ENCODE data around the gene BICDL1. TPM values are rescaled to one million over a fixed set of nuclear protein-coding genes. Genes with fewer than 3 reads are reported as not detected.
A peak's percentile ranks its signal among the peaks of the same experiment; 100 is the strongest.

BICDL1 gene
- polyA plus RNA-seq, 1 donor from 2014 or later = 1.1 TPM

DNA sequence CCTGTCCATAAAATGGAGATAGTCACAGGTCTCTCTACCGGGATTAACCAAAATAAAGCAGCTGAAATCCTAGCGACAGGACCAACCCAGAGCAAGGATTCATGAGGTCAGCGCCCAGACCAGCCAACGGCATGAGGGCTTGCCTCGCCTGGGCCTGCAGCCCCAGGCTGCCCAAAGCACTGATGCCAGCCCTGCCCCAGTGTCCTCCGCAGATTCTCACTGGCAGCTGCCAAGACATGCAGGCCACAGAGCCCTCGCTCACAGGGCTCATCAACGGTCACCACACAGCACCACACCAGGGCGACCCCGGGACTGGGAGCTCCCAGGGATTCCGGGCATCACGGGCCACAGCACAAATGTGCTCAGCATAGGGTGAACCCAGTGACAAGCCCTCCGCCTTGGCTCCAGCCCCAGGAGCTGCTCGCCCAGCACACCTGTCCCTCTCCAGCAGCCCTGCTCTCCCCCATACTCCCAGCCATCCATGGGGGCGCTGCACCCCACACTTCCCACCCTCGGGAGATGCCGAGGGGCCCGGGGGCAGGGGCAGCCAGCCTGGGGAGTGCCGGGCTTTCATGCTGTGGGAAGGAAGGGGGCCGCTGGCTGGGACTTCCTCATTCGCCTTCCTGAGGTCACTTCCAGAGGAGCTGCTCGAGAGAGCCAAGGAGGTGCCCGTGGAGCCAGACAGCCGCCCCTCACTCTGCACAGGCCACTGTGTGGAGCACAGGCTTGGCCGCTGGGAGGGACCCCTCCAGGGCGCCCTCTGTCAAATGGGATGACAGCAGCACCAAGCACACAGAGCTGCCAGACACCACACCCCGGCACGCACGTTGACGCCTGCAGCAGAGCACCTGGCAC, 113.4 kb downstream of the BICDL1 start:
- H3K27ac Mint-ChIP-seq = no peak overlapping the region
- H3K36me3 Mint-ChIP-seq = peaks cover 5% of the 10 kb centered on the region
- no peaks in the 10 kb centered on the region for H3K27me3 Mint-ChIP-seq
- H3K4me1 Mint-ChIP-seq = peaks cover 2 to 18% (median 10%) of the 10 kb centered on the region in 3 donors
- H3K4me3 Mint-ChIP-seq = no peak overlapping the region
- H3K9me3 Mint-ChIP-seq = no peaks in the 10 kb centered on the region

DNA sequence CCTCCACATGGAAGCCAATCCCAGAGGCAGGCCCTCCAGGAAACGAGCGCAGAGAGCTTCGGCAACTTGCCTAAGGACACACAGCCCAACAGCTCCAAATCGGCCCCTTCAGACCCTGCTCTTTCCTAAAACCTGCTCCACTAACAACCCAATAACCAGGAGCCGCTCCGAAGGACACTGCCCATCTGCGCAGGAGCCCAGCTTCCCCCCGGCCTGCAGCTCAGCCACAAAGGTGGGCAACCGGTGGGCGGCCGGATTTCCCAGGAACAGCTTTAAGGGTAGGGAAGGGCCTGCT, 114.0 kb downstream of the BICDL1 start:
- Mint-ChIP-seq H3K4me1 (peaks cover 5 to 18% (median 13%) of the 10 kb centered on the region in 3 donors), H3K27me3 (no peaks in the 10 kb centered on the region), H3K4me3 (no peak overlapping the region), H3K27ac (no peak overlapping the region), H3K36me3 (peaks cover 8% of the 10 kb centered on the region), H3K9me3 (no peaks in the 10 kb centered on the region)

DNA sequence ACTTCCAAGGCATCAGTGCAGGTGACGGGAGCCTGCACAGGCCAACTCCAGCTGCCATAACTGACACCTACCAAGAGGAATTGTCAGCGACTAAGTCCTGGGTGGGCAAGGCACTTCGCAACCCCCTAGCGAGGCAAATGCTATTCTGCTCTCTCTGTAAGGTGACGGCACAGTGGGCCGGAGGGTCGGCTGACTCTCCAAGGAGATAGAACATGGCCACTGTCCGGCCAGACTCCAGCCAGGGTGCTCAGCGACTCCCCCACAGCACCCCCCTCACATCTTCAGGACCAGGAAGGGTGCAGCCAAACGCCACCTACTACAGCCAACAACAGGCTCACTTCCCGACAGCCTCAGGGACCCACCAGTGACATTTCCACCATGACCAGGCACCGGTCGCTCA, 114.3 kb downstream of the BICDL1 start:
- Mint-ChIP-seq H3K27me3 (no peaks in the 10 kb centered on the region), H3K9me3 (no peaks in the 10 kb centered on the region), H3K27ac (no peak overlapping the region), H3K4me1 (peaks cover 5 to 18% (median 16%) of the 10 kb centered on the region in 3 donors), H3K36me3 (peaks cover 9% of the 10 kb centered on the region), H3K4me3 (no peak overlapping the region)

DNA sequence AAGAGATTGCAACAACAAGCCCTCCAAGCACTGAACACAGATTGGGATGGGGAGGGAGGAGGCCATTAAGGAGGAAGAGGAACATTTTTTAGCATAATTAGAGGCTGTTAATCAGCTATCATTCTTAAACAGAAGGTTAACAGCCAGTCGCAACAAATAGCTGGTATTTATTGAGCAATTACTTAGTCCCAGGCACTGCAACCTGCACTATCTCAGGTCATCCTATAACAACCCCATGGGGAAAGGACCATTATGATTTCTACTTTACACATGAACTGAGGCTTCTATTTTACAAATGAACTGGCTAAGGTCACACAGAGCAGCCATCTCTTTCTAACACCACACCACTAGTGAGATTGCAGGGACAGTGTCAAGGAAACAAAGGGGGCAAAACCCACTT, 117.1 kb downstream of the BICDL1 start:
- Mint-ChIP-seq H3K9me3 (no peaks in the 10 kb centered on the region), H3K4me3 (no peak overlapping the region), H3K27me3 (no peaks in the 10 kb centered on the region), H3K4me1 (peaks cover 23 to 33% (median 30%) of the 10 kb centered on the region in 3 donors), H3K36me3 (peaks cover 9% of the 10 kb centered on the region), H3K27ac (peak overlapping the region in 1 of 3 donors; percentile 4)

DNA sequence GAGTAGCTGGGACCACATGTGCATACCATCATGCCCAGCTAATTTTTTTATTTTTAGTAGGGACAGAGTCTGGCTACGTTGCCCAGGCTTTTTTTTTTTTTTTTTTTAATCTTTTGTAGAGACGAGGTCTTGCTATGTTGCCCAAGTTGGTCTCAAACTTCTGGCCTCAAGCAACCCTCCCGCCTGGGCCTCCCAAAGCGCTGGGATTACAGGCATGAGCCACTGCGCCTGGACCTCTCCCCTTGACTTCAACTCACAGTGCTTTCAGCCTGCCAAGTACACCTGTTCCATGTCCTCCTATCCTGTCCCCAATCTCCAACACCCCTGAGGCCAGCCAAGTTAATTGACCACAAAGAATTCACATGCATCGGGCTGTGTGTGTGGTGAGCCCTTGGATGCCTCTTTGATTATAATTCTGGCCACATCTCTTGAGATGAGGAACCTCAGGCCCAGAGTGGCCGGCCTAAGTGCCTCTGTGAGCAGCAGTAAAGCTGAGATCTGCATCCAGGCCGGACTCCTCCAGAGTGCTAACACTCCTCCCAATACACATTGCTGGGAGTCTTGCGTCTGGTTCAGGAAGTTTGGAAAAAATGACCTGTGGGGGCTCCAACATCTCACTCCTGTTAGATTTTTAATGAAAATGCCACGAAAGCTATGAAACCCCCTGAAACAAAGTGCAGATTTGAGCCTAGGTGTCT, 120.7 kb downstream of the BICDL1 start:
- peaks cover 9% of the 10 kb centered on the region for H3K36me3 Mint-ChIP-seq
- H3K27ac Mint-ChIP-seq = peak overlapping the region; percentile 79 to 89 (median 86)
- H3K27me3 Mint-ChIP-seq = no peaks in the 10 kb centered on the region

DNA sequence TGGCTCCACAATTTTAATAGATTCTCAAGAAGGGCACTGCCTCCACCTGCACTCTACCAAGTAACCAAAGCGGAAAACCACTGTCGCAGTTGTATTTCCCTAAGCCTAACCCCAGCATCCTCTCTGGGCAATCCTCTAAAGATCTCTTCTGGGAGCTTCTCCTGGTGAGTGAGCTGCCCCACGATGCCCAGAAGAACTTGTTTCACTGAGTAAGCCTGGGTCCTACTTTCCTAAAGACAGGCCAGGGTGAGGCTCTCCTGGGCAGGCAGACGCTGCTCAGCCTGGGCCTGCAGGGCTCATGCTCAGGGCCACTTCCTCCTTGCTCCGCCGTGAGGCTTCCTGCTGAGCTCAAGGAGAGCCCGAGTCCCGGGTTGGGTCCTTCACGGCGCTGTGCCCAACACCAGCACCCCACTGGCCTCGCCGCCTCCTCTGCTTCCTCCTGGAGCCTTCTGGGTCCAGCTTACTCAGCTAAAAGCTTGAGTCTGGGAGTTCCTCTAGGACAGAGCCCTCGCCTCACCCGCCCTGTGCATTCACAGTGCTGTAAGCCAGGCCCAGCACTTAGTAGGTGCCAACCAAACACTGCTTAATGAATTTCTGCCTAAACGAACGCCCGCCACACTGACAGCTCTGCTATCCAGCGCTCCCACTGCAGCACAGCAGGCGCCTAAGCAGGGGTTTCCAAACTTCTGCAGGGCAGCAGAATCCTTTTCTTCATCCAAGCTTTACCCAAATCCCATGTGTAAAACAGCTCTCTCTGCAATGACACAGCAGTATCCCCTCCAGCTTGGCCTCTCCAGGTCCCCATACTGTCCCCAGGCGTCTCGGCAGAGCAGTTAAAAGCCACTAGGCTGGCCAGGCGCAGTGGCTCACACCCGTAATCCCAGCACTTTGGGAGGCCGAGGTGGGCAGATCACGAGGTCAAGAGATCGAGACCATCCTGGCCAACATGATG, 121.8 kb downstream of the BICDL1 start:
- Mint-ChIP-seq H3K27ac (peak overlapping the region; percentile 82 to 89 (median 86)), H3K4me3 (peak overlapping the region; percentile 65 to 87 (median 82))

More for the DNA sequence above, 120.7 kb downstream of the BICDL1 start:
- Mint-ChIP-seq H3K4me3 (peak overlapping the region in 2 of 4 donors; percentile 87), H3K9me3 (no peaks in the 10 kb centered on the region), H3K4me1 (peaks cover 34 to 45% (median 39%) of the 10 kb centered on the region in 3 donors)

DNA sequence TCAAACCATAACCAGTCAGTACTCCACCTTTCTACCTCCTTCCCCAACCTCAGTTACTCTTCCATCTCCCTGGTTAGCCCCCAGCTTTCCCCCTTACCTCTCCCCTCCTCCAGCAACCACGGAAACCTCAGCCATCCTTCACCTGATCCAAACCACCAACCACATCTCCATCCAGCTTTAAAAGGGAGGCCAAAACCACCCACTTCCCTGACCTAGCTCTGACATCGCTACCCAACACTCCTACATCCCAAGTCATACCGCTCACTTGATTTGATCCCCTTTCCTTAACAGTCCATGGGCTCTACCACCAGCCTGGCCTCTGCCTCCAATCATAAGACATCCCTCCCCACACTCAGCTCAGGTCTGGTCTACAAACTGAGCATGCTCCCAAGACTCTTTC, 126.0 kb downstream of the BICDL1 start:
- Mint-ChIP-seq H3K9me3 (no peaks in the 10 kb centered on the region), H3K4me3 (peak overlapping the region; percentile 90 to 99 (median 94)), H3K27me3 (no peaks in the 10 kb centered on the region), H3K4me1 (peaks cover 57 to 62% (median 60%) of the 10 kb centered on the region in 3 donors), H3K36me3 (peaks cover 3% of the 10 kb centered on the region), H3K27ac (peak overlapping the region in 1 of 3 donors; percentile 92)

More for the DNA sequence above, 121.8 kb downstream of the BICDL1 start:
- Mint-ChIP-seq H3K9me3 (no peaks in the 10 kb centered on the region), H3K27me3 (no peaks in the 10 kb centered on the region), H3K4me1 (peaks cover 45 to 48% (median 46%) of the 10 kb centered on the region in 3 donors), H3K36me3 (peaks cover 7% of the 10 kb centered on the region)

DNA sequence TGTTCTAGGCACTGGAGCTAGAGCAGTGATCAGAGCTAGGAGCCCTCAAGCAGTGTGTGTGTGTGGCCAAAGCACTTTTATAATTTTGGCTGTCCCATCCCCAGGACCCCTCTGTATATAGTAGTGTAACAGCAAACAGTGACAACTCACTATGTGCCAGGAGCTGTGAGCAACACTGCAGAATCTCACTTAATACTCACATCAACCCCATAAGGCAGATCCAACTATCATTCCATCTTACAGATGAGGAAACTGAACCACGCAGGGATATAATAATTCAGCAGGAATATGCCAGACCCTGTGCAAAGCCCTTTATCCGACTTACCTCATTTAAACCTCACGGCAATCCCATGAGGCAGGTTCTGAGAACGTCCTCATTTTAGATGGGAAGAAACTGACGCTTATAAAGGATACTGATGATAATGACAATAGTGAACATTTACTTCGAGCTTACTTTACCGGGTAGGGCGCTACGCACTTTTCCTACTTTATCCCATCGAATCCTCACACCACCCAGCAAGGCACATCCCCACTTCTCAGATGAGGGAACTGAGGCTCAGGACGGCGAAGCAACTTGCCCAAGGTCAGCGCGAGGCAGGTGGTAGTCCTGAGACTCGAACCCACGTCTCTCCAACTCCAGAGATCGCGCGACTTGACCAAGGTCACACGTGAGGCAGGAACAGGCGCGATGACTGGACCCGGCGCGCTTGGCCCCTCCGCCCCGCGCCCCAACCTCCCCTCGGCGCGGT, 126.8 kb downstream of the BICDL1 start:
- H3K9me3 Mint-ChIP-seq = no peaks in the 10 kb centered on the region
- H3K36me3 Mint-ChIP-seq = peaks cover 3% of the 10 kb centered on the region
- peak overlapping the region; percentile 90 to 99 (median 94) for H3K4me3 Mint-ChIP-seq
- peaks cover 55 to 59% (median 57%) of the 10 kb centered on the region in 3 donors for H3K4me1 Mint-ChIP-seq
- peak overlapping the region; percentile 84 to 95 (median 92) for H3K27ac Mint-ChIP-seq
- no peaks in the 10 kb centered on the region for H3K27me3 Mint-ChIP-seq

DNA sequence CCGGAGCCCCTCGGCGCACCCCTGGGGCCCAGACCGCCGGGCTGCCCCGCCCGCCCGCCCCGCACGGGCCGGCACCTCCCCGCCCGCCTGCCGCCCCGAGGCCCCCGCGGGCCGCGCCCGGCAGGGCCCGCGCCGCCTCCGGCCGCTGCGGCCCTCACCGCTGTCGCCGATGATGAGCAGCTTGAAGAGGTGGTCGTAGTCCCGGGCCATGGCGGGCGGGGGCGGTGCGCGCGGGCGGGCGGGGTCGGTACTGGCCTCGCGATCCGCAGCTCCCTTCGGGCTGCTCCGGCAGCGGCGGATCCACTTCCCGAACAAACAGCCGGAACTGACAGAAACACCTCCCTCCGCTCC, 127.4 kb downstream of the BICDL1 start, which contains the start of gene RAB35:
Gene RAB35 (minus strand): TSS at position 313 of the 351 bp plus-strand sequence. CDS start 103 bp downstream, at position 210.
- Mint-ChIP-seq H3K36me3 (peaks cover 3% of the 10 kb centered on the region), H3K4me3 (peak within 1 kb of the TSS; percentile 91 to 99 (median 97)), H3K27me3 (no peaks in the 10 kb centered on the region), H3K9me3 (no peaks in the 10 kb centered on the region), H3K4me1 (peaks cover 56 to 60% (median 56%) of the 10 kb centered on the region in 3 donors), H3K27ac (peak within 1 kb of the TSS; percentile 88 to 95 (median 92))

DNA sequence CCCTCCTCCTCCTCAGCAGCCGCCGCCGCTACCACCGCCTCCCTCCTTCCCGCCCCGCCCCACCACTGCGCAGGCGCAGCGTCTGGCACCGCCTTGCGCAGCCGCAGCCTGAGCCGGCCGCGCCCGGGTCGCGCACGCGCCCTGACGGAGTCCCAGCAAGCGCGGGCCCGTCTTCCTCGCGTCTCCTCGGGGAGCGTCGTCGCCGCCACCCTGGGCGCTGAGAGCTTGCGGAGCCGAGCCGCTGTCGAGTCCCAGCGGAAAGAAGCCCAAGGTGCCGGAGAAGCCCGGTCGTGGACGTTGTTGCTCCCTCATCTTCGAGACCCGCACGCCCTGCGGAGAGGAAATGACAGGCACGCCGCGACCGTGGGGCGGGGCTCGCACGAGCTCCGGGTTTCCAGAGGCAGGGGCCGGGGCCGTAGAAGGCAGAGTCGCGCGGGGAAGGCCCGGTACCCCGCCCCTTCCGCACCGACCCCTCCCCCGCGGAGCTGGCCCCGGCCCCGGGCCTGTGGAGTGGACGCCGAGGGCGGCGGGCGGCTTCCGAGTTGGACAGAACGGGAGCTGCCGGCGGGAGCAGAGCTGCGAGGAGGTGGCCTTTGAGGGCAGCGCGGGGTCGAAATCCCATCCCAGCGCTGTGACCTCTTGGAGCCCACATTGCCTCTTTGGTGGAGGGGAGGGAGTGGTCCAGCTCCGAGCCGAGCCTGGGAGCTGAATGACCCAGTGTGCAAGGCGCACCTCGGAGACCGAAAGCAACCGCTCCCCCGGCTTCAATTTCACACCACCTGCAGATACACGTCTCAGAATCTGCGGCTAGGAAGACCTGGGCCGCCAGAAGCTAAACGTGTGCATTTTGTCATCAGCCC, 128.0 kb downstream of the BICDL1 start:
- peaks cover 3% of the 10 kb centered on the region for H3K36me3 Mint-ChIP-seq
- no peaks in the 10 kb centered on the region for H3K27me3 Mint-ChIP-seq
- no peaks in the 10 kb centered on the region for H3K9me3 Mint-ChIP-seq
- peak overlapping the region; percentile 87 to 96 (median 94) for H3K4me3 Mint-ChIP-seq
- peaks cover 58 to 66% (median 58%) of the 10 kb centered on the region in 3 donors for H3K4me1 Mint-ChIP-seq
- H3K27ac Mint-ChIP-seq = peak overlapping the region; percentile 73 to 92 (median 88)

DNA sequence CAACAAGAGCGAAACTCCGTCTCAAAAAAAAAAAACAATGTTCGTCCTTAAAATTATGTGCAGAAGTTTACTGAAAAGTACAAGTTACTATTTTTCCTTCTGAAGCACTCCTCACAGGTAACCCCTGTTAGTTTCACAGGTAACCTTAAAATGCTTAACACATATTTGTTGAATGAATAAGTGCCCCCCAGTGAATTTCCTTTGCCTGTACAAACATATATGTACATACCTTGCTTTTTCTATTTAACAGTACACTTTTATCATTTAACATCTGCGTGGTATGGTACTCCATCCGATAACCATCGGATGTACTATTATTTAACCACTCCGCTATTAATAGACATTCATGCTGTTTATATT, 128.9 kb downstream of the BICDL1 start:
- no peaks in the 10 kb centered on the region for H3K9me3 Mint-ChIP-seq
- no peaks in the 10 kb centered on the region for H3K27me3 Mint-ChIP-seq
- H3K36me3 Mint-ChIP-seq = peaks cover 3% of the 10 kb centered on the region
- H3K4me1 Mint-ChIP-seq = peaks cover 52 to 61% (median 55%) of the 10 kb centered on the region in 3 donors
- peak overlapping the region; percentile 87 to 96 (median 94) for H3K4me3 Mint-ChIP-seq
- peak overlapping the region; percentile 73 to 92 (median 88) for H3K27ac Mint-ChIP-seq

DNA sequence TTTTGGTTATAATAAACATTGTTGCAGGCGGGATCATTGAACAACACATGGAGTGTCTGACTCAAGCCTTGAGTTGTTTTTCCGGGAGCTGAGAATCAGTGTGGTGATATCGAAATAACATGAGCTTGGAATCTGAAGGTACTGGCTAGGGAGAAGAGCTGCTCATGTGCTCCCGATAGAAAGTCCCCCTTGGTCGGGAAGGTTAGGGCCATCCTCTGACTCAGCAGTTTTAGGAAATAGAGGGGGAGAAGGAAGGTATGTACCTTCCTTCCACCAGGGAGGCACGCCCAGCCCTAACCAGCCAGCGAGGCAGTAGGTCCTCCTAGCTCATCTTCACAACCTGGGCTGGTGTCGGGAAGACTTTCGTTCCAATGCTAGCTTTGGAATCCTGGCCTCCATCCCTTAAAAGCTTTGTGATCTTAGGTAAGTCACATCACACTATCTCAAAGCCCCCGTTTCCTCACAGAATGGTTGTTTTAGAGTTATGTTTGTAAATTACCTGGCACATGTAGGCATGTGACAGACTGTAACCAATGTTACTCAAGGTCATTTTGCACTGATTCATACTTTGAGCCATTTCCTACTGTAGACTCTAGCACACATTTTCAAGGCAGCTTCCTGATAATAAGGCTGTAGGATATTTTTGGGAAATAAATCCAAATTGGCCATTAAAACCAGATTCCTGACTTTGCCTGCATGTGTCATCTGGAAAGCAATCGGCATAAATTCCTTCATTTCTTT, 129.5 kb downstream of the BICDL1 start:
- no peaks in the 10 kb centered on the region for H3K9me3 Mint-ChIP-seq
- H3K27ac Mint-ChIP-seq = peak overlapping the region in 2 of 3 donors; percentile 71 to 92
- no peaks in the 10 kb centered on the region for H3K27me3 Mint-ChIP-seq
- H3K36me3 Mint-ChIP-seq = peaks cover 3% of the 10 kb centered on the region
- peaks cover 52 to 58% (median 57%) of the 10 kb centered on the region in 3 donors for H3K4me1 Mint-ChIP-seq
- peak overlapping the region; percentile 87 to 96 (median 94) for H3K4me3 Mint-ChIP-seq
